H1 (cell line): ENCODE measurements around the gene SETDB2. TPM values are rescaled to one million over a fixed set of nuclear protein-coding genes. Genes with fewer than 3 reads are reported as not detected.

Experiments
- CTCF ChIA-PET: fragments of 300-600 bp; sonication (Branson Sonifier 250); formaldehyde crosslinking; loops from one replicate; lab custom pipeline; 2021; ENCODE audit not compliant: partially characterized antibody; lab: Charles Lee
- POLR2A ChIA-PET: fragments of 300-600 bp; sonication (Branson Sonifier 250); formaldehyde crosslinking; loops from one replicate; lab custom pipeline; 2021; ENCODE audit warnings: inconsistent platforms; ENCODE audit not compliant: partially characterized antibody; lab: Charles Lee
- DNase-seq, 2 experiments: peaks; one replicate each; pipeline versions ENCODE4 v3.0.0 to v3.0.0-alpha.2; 2010 to 2022; ENCODE audit warnings: low spot score in 2 of 2, low read depth in 1 of 2, mixed read lengths in 1 of 2
- FAIRE-seq: peaks from 2 replicates; lab custom pipeline; 2011; peaks lifted over from hg19 to GRCh38; lab: Jason Lieb, UNC
- H2AFZ ChIP-seq: 2 replicates; pipeline ENCODE4 v1.8.1; 2012; ENCODE audit warnings: low read length, inconsistent platforms
- H2AK5ac ChIP-seq: 2 replicates; pipeline ENCODE4 v1.6.1; 2013; ENCODE audit warnings: low read depth, low read length
- H2BK120ac ChIP-seq: replicated peaks from 2 replicates; pipeline ENCODE3; 2013; ENCODE audit warnings: low read depth, low read length, inconsistent platforms
- H2BK12ac ChIP-seq: 2 replicates; pipeline ENCODE4 v1.6.1; 2013; ENCODE audit warnings: low read depth, low read length
- H2BK15ac ChIP-seq: 2 replicates; pipeline ENCODE4 v1.6.1; 2013; ENCODE audit warnings: low read length
- H2BK20ac ChIP-seq: 2 replicates; pipeline ENCODE4 v1.6.1; 2013; ENCODE audit warnings: low read length
- H2BK5ac ChIP-seq: 2 replicates; pipeline ENCODE4 v1.6.1; 2013; ENCODE audit warnings: low read depth, low read length
- H3K14ac ChIP-seq: 2 replicates; pipeline ENCODE4 v1.6.1; 2013; ENCODE audit warnings: inconsistent platforms; ENCODE audit not compliant: insufficient read length
- H3K18ac ChIP-seq: 2 replicates; pipeline ENCODE4 v1.6.1; 2013; ENCODE audit warnings: low read length; ENCODE audit errors: extremely low read depth
- H3K23ac ChIP-seq: 2 replicates; pipeline ENCODE4 v1.6.1; 2013; ENCODE audit warnings: inconsistent platforms; ENCODE audit not compliant: insufficient read length
- H3K23me2 ChIP-seq: 2 replicates; pipeline ENCODE4 v1.6.1; 2013; ENCODE audit warnings: low read depth, low read length
- H3K27ac ChIP-seq: 2 replicates; pipeline ENCODE4 v1.6.1; 2011; ENCODE audit warnings: low read depth, low read length, inconsistent platforms
- H3K27me3 ChIP-seq, 4 experiments: replicated peaks in 1 of 4; 1 replicate in 1 of 4; 2 replicates in 3 of 4; pipeline versions ENCODE4 v1.6.1 to v1.8.1; 2011 to 2013; ENCODE audit warnings: low read length in 3 of 4, mild to moderate bottlenecking in 3 of 4, inconsistent platforms in 2 of 4, mixed read lengths in 2 of 4, moderate library complexity in 1 of 4; ENCODE audit not compliant: control insufficient read depth in 3 of 4, insufficient read depth in 3 of 4; ENCODE audit errors: extremely low read depth in 1 of 4
- H3K36me3 ChIP-seq, 4 experiments: 2 replicates each; pipeline versions ENCODE4 v1.6.1 to v1.8.1; 2011 to 2013; ENCODE audit warnings: mild to moderate bottlenecking in 4 of 4, low read length in 3 of 4, moderate library complexity in 2 of 4, control low read depth in 1 of 4, inconsistent platforms in 1 of 4; ENCODE audit not compliant: insufficient read depth in 4 of 4, control insufficient read depth in 2 of 4
- H3K4ac ChIP-seq: replicated peaks from 2 replicates; pipeline ENCODE3; 2013; ENCODE audit warnings: low read length, low read depth, mixed read lengths, inconsistent platforms; ENCODE audit not compliant: insufficient read length
- H3K4me1 ChIP-seq, 4 experiments: replicated peaks in 1 of 4; 1 replicate in 1 of 4; 2 replicates in 3 of 4; pipeline versions ENCODE4 v1.6.1 to v1.8.1; 2011 to 2013; ENCODE audit warnings: low read length in 3 of 4, inconsistent platforms in 2 of 4, mixed read lengths in 1 of 4; ENCODE audit not compliant: insufficient read depth in 4 of 4, control insufficient read depth in 3 of 4
- H3K4me2 ChIP-seq, 2 experiments: 2 replicates each; pipeline versions ENCODE4 v1.6.1 to v1.8.1; 2011 to 2013; ENCODE audit warnings: low read depth in 2 of 2, low read length in 2 of 2, control low read depth in 1 of 2, inconsistent platforms in 1 of 2, mild to moderate bottlenecking in 1 of 2; ENCODE audit not compliant: insufficient read depth in 1 of 2
- H3K4me3 ChIP-seq, 4 experiments: fragments of 200-600, 300-600 bp in 1 of 4; sonication (generic), shearing (Covaris generic), sonication (Bioruptor Twin) in 1 of 4; 2 replicates each; pipeline versions ENCODE4 v1.5.1 to v1.8.1; 2011 to 2016; ENCODE audit warnings: low read length in 4 of 4, low read depth in 3 of 4, control low read depth in 2 of 4, inconsistent platforms in 2 of 4, mild to moderate bottlenecking in 2 of 4, mixed read lengths in 1 of 4, moderate library complexity in 1 of 4; ENCODE audit not compliant: insufficient read depth in 2 of 4; ENCODE audit errors: extremely low read depth in 1 of 4
- H3K56ac ChIP-seq: replicated peaks from 2 replicates; pipeline ENCODE3; 2013; ENCODE audit warnings: low read depth, mild to moderate bottlenecking, mixed read lengths, low read length, inconsistent platforms; ENCODE audit not compliant: insufficient read length
- H3K79me1 ChIP-seq: 2 replicates; pipeline ENCODE4 v1.6.1; 2013; ENCODE audit warnings: low read depth, low read length, control low read depth
- H3K79me2 ChIP-seq, 2 experiments: 2 replicates each; pipeline versions ENCODE4 v1.6.1 to v1.8.1; 2012 to 2013; ENCODE audit warnings: low read length in 2 of 2, mild to moderate bottlenecking in 2 of 2, inconsistent platforms in 1 of 2; ENCODE audit not compliant: insufficient read depth in 2 of 2, control insufficient read depth in 1 of 2
- H3K9ac ChIP-seq, 4 experiments: replicated peaks in 1 of 4; 1 replicate in 1 of 4; 2 replicates in 3 of 4; pipeline versions ENCODE4 v1.6.1 to v1.8.1; 2011 to 2013; ENCODE audit warnings: low read depth in 3 of 4, low read length in 3 of 4, control low read depth in 2 of 4, mild to moderate bottlenecking in 2 of 4, moderate library complexity in 2 of 4, inconsistent platforms in 1 of 4; ENCODE audit errors: extremely low read depth in 1 of 4
- H3K9me3 ChIP-seq, 2 experiments: 2 replicates each; pipeline versions ENCODE4 v1.6.1 to v1.8.1; 2012 to 2013; ENCODE audit warnings: mild to moderate bottlenecking in 2 of 2, moderate library complexity in 2 of 2, control low read depth in 1 of 2, inconsistent platforms in 1 of 2, low read depth in 1 of 2, low read length in 1 of 2, mixed read lengths in 1 of 2; ENCODE audit not compliant: insufficient read depth in 2 of 2
- H4K20me1 ChIP-seq, 2 experiments: replicated peaks in 1 of 2; 2 replicates each; pipeline versions ENCODE3 to v1.8.1; 2011 to 2013; ENCODE audit warnings: inconsistent platforms in 2 of 2, low read length in 2 of 2, mild to moderate bottlenecking in 1 of 2; ENCODE audit not compliant: insufficient read depth in 2 of 2, control insufficient read depth in 1 of 2
- H4K5ac ChIP-seq: 2 replicates; pipeline ENCODE4 v1.6.1; 2013; ENCODE audit warnings: low read length, low read depth, mixed read lengths, inconsistent platforms; ENCODE audit not compliant: insufficient read length
- H4K8ac ChIP-seq: 2 replicates; pipeline ENCODE4 v1.8.0; 2013; ENCODE audit warnings: mild to moderate bottlenecking, moderate library complexity, low read length, inconsistent platforms; ENCODE audit not compliant: insufficient read depth; ENCODE audit errors: extremely low read depth
- H4K91ac ChIP-seq: replicated peaks from 2 replicates; pipeline ENCODE3; 2013; ENCODE audit warnings: low read length, mixed read lengths, inconsistent platforms; ENCODE audit not compliant: insufficient read length
- ASH2L ChIP-seq: fragments of 200-600, 300-600 bp; sonication (generic); IDR thresholded peaks from one replicate; pipeline ENCODE4 v1.7.1; 2017; ENCODE audit warnings: low read length
- CBX5 ChIP-seq: fragments of 300-800, 300-1000 bp; sonication (generic); IDR thresholded peaks from 2 replicates; pipeline ENCODE4 v1.7.1; 2016; ENCODE audit warnings: antibody characterized with exemption, low read length, low read depth
- CEBPB ChIP-seq: IDR thresholded peaks from 2 replicates; pipeline ENCODE4 v1.6.1; 2012; ENCODE audit warnings: low read depth, low read length
- CTBP2 ChIP-seq: IDR thresholded peaks from 2 replicates; pipeline ENCODE4 v1.7.0; 2011; ENCODE audit warnings: borderline replicate concordance, mild to moderate bottlenecking, moderate library complexity, mixed read lengths, low read length; ENCODE audit not compliant: insufficient read depth, insufficient read length
- GABPA ChIP-seq: IDR thresholded peaks from 2 replicates; pipeline ENCODE4 v1.6.1; 2011; ENCODE audit warnings: mild to moderate bottlenecking, low read length, moderate library complexity, borderline replicate concordance; ENCODE audit not compliant: insufficient read depth
- HDAC6 ChIP-seq: IDR thresholded peaks from one replicate; pipeline ENCODE4 v1.7.1; 2012; ENCODE audit warnings: low read depth, mild to moderate bottlenecking, inconsistent platforms, low read length, moderate library complexity
- POLR2A ChIP-seq, 2 experiments: IDR thresholded peaks; 1 replicate in 1 of 2; 2 replicates in 1 of 2; pipeline ENCODE4 v1.6.1; 2011; ENCODE audit warnings: low read depth in 2 of 2, low read length in 2 of 2, mild to moderate bottlenecking in 2 of 2; ENCODE audit errors: control extremely low read depth in 1 of 2
- POLR2AphosphoS5 ChIP-seq: IDR thresholded peaks from 2 replicates; pipeline ENCODE4 v1.6.1; 2011; ENCODE audit warnings: low read depth, low read length
- RXRA ChIP-seq: IDR thresholded peaks from 2 replicates; pipeline ENCODE4 v1.6.1; 2011; ENCODE audit warnings: low read depth, mild to moderate bottlenecking, low read length, moderate library complexity; ENCODE audit not compliant: insufficient read depth
- SP1 ChIP-seq: IDR thresholded peaks from 2 replicates; pipeline ENCODE4 v1.6.1; 2011; ENCODE audit warnings: low read depth, low read length
- SP2 ChIP-seq: IDR thresholded peaks from 2 replicates; pipeline ENCODE4 v1.6.1; 2012; ENCODE audit warnings: mild to moderate bottlenecking, low read length, inconsistent platforms
- TAF1 ChIP-seq: IDR thresholded peaks from 2 replicates; pipeline ENCODE4 v1.6.1; 2011; ENCODE audit warnings: mild to moderate bottlenecking, low read depth, low read length
- TAF7 ChIP-seq: optimal IDR thresholded peaks from 2 replicates; pipeline ENCODE3; 2011; ENCODE audit warnings: low read depth, mild to moderate bottlenecking, inconsistent platforms, low read length, moderate library complexity, borderline replicate concordance
- TEAD4 ChIP-seq: IDR thresholded peaks from 2 replicates; pipeline ENCODE4 v1.6.1; 2012; ENCODE audit warnings: low read depth, low read length, inconsistent platforms, mixed read lengths
- YY1 ChIP-seq: IDR thresholded peaks from 2 replicates; pipeline ENCODE4 v1.6.1; 2011; ENCODE audit warnings: low read depth, mild to moderate bottlenecking, low read length
- WGBS, 2 experiments: shearing (Covaris generic) in 1 of 2; methylation state at CpG; one replicate each; pipeline versions ENCODE4 v1.1.6 to v1.1.7; 2013 to 2015; ENCODE audit warnings: low lambda C conversion rate in 2 of 2, mixed read lengths in 2 of 2, inconsistent platforms in 1 of 2, low coverage in 1 of 2, missing lambda C conversion rate in 1 of 2; ENCODE audit not compliant: insufficient replicate concordance in 2 of 2, insufficient coverage in 1 of 2, insufficient read length in 1 of 2; ENCODE audit errors: extremely low coverage in 1 of 2, missing lambda C conversion rate in 1 of 2; 5-methylcytosine and 5-hydroxymethylcytosine counted together
- polyA plus RNA-seq, 7 experiments: library from polyadenylated mRNA; depleted of rRNA in 3 of 7; stranded (reverse) in 5 of 7; unstranded in 2 of 7; fragments of >200 nt in 5 of 7; fragments of 200-250 nt in 2 of 7; gene quantifications; 1 replicate in 5 of 7; 2 replicates in 1 of 7; 4 replicates in 1 of 7; pipeline versions ENCODE4 v1.2.1 to v1.2.3, GENCODE V29; 2011 to 2013; ENCODE audit warnings: missing spikeins in 2 of 7, mixed read lengths in 2 of 7
- total RNA-seq: library from RNA; stranded (reverse); fragmentation: NEBNext Ultra II Directional; extraction: Animal tissue kit (Norgen Biotek cat#: 25700); gene quantifications from 2 replicates; pipeline ENCODE4 v1.2.1, GENCODE V29; 2021
- TF ChIP-seq, protein P1 (sequence below): IDR thresholded peaks from 2 replicates; pipeline ENCODE4 v1.6.1; 2011; ENCODE audit warnings: low read length, improper control_type of control experiment

Gene SETDB2
- total and polyA plus RNA-seq, 2 of the 8 experiments (the other 6 are each of a cell fraction or from before 2014, with no cell fraction given) = 1.2 to 6.1 TPM

DNA sequence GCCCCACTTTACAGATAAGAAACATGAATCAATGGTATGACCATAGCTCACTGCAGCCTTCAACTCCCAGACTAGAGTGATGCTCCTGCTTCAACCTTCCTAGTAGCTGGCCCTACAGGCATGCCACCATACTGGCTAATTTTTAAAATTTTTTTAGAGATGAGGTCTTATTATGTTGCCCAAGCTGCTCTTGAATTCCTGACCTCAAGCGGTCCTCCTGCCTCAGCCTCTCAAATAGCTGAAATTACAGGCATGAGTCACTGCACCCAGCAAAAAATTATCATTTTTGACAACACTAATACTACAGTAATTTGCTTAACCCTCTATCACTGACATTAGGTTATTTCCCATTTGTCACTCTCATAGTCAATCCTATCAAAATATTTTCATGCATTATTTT is 15.0 kb upstream of the SETDB2 start:
- no peak overlapping the region for H3K56ac ChIP-seq
- H3K79me2 ChIP-seq = no peaks in the 10 kb centered on the region
- no peak overlapping the region for H3K4me2 ChIP-seq
- ChIA-PET CTCF (no interaction called here), POLR2A (no interaction called here)
- no peak overlapping the region for H3K18ac ChIP-seq
- no peak overlapping the region for H2BK120ac ChIP-seq
- no peak overlapping the region for H3K14ac ChIP-seq
- H3K4me3 ChIP-seq = no peak overlapping the region
- H3K9ac ChIP-seq = no peak overlapping the region
- FAIRE-seq (no peak), DNase-seq (no peak)
- H3K23me2 ChIP-seq = no peaks in the 10 kb centered on the region
- no peak overlapping the region for H3K23ac ChIP-seq
- no peak overlapping the region for H4K8ac ChIP-seq
- no peak overlapping the region for H2BK20ac ChIP-seq
- H3K9me3 ChIP-seq = no peaks in the 10 kb centered on the region
- WGBS, 2 experiments = 93% methylated on average over 1 of the region's 1 CpG; no CpG with 5 or more reads in 1 of the 2 experiments
- H4K91ac ChIP-seq = no peak overlapping the region
- no peaks in the 10 kb centered on the region for H3K27me3 ChIP-seq
- no peaks in the 10 kb centered on the region for H3K79me1 ChIP-seq
- no peak overlapping the region for H3K4ac ChIP-seq
- H2BK15ac ChIP-seq = no peak overlapping the region
- no peaks in the 10 kb centered on the region for H3K36me3 ChIP-seq
- H2AK5ac ChIP-seq = no peak overlapping the region
- H3K4me1 ChIP-seq = no peaks in the 10 kb centered on the region
- H2BK5ac ChIP-seq = no peak overlapping the region
- H4K5ac ChIP-seq = no peak overlapping the region
- no peak overlapping the region for H3K27ac ChIP-seq
- H2BK12ac ChIP-seq = no peak overlapping the region
- H4K20me1 ChIP-seq = no peaks in the 10 kb centered on the region
- H2AFZ ChIP-seq = no peak overlapping the region
- no peak for TF ChIP-seq SP2
- no peak for TF ChIP-seq GABPA
- no peak for TF ChIP-seq CEBPB
- no peak for TF ChIP-seq POLR2A (IDR thresholded peaks at IDR 0.05; ENCODE audit: control extremely low read depth in 1 of 2, low read depth in 2 of 2, low read length in 2 of 2)
- TF ChIP-seq, protein P1, sequence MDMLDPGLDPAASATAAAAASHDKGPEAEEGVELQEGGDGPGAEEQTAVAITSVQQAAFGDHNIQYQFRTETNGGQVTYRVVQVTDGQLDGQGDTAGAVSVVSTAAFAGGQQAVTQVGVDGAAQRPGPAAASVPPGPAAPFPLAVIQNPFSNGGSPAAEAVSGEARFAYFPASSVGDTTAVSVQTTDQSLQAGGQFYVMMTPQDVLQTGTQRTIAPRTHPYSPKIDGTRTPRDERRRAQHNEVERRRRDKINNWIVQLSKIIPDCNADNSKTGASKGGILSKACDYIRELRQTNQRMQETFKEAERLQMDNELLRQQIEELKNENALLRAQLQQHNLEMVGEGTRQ = no peak
- TF ChIP-seq TAF7 = no peak
- TF ChIP-seq POLR2AphosphoS5 = no peak
- no peak for TF ChIP-seq HDAC6
- TF ChIP-seq ASH2L = no peak
- no peak for TF ChIP-seq RXRA
- TF ChIP-seq SP1 = no peak
- TF ChIP-seq YY1 = no peak
- no peak for TF ChIP-seq TAF1
- no peak for TF ChIP-seq CBX5
- no peak for TF ChIP-seq CTBP2
- TF ChIP-seq TEAD4 = no peak
